ENCODE data around the gene TMEM45A.

TMEM45A gene

GRCh38 chr3:100482176-100482575, 10.2 kb upstream of the TMEM45A start:
- Histone ChIP-seq H3K9me3 (ENCODE audit: insufficient read depth, low read length) (no peaks in the 10 kb centered on the region), H3K27ac (ENCODE audit: low read depth, low read length) (no peak overlapping the region), H3K4me3 (ENCODE audit: insufficient read depth, low read length, poor library complexity, severe bottlenecking) (no peak overlapping the region), H3K9ac (ENCODE audit: low read length) (no peak overlapping the region), H3K36me3 (ENCODE audit: low read length) (no peaks in the 10 kb centered on the region), H2AFZ (ENCODE audit: low read depth, low read length, severe bottlenecking) (no peak overlapping the region), H3K4me2 (ENCODE audit: low read depth, low read length, poor library complexity, severe bottlenecking) (no peak overlapping the region), H3K27me3 (ENCODE audit: low read length) (no peaks in the 10 kb centered on the region), H3K79me2 (ENCODE audit: insufficient read depth, low read length) (no peaks in the 10 kb centered on the region), H3F3A (ENCODE audit: insufficient read depth) (no peaks in the 10 kb centered on the region), H4K20me1 (ENCODE audit: low read depth, low read length) (no peaks in the 10 kb centered on the region), H3K9me2 (replicated peaks; ENCODE audit: insufficient read depth, low read length) (no peaks in the 10 kb centered on the region)
- no peak for TF ChIP-seq EZH2phosphoT487 (conservative IDR thresholded peaks at IDR 0.05; ENCODE audit: low read length)
- no peak for TF ChIP-seq CTCF (IDR thresholded peaks at IDR 0.05; ENCODE audit: insufficient read depth, low read length, poor library complexity, severe bottlenecking)

GRCh38 chr3:100483529-100483928, 8.9 kb upstream of the TMEM45A start:
- TF ChIP-seq CTCF (IDR thresholded peaks at IDR 0.05; ENCODE audit: insufficient read depth, low read length, poor library complexity, severe bottlenecking), result no peak
- TF ChIP-seq EZH2phosphoT487 (conservative IDR thresholded peaks at IDR 0.05; ENCODE audit: low read length), result no peak
- Histone ChIP-seq H4K20me1 (ENCODE audit: low read depth, low read length) (no peaks in the 10 kb centered on the region), H3F3A (ENCODE audit: insufficient read depth) (no peaks in the 10 kb centered on the region), H3K27ac (ENCODE audit: low read depth, low read length) (no peak overlapping the region), H3K79me2 (ENCODE audit: insufficient read depth, low read length) (no peaks in the 10 kb centered on the region), H3K9me3 (ENCODE audit: insufficient read depth, low read length) (no peaks in the 10 kb centered on the region), H3K4me2 (ENCODE audit: low read depth, low read length, poor library complexity, severe bottlenecking) (no peak overlapping the region), H3K4me3 (ENCODE audit: insufficient read depth, low read length, poor library complexity, severe bottlenecking) (no peak overlapping the region), H2AFZ (ENCODE audit: low read depth, low read length, severe bottlenecking) (no peak overlapping the region), H3K36me3 (ENCODE audit: low read length) (no peaks in the 10 kb centered on the region), H3K27me3 (ENCODE audit: low read length) (no peaks in the 10 kb centered on the region), H3K9me2 (replicated peaks; ENCODE audit: insufficient read depth, low read length) (no peaks in the 10 kb centered on the region), H3K9ac (ENCODE audit: low read length) (no peak overlapping the region)

GRCh38 chr3:100486808-100487207, 5.6 kb upstream of the TMEM45A start:
- Histone ChIP-seq H4K20me1 (ENCODE audit: low read depth, low read length) (no peaks in the 10 kb centered on the region), H3K9me2 (replicated peaks; ENCODE audit: insufficient read depth, low read length) (no peaks in the 10 kb centered on the region), H3K4me3 (ENCODE audit: insufficient read depth, low read length, poor library complexity, severe bottlenecking) (no peak overlapping the region), H3K27me3 (ENCODE audit: low read length) (no peaks in the 10 kb centered on the region), H3K4me2 (ENCODE audit: low read depth, low read length, poor library complexity, severe bottlenecking) (no peak overlapping the region), H3K36me3 (ENCODE audit: low read length) (no peaks in the 10 kb centered on the region), H3F3A (ENCODE audit: insufficient read depth) (no peaks in the 10 kb centered on the region), H3K9me3 (ENCODE audit: insufficient read depth, low read length) (no peaks in the 10 kb centered on the region), H3K27ac (ENCODE audit: low read depth, low read length) (no peak overlapping the region), H3K79me2 (ENCODE audit: insufficient read depth, low read length) (no peaks in the 10 kb centered on the region), H2AFZ (ENCODE audit: low read depth, low read length, severe bottlenecking) (no peak overlapping the region), H3K9ac (ENCODE audit: low read length) (no peak overlapping the region)
- TF ChIP-seq CTCF (IDR thresholded peaks at IDR 0.05; ENCODE audit: insufficient read depth, low read length, poor library complexity, severe bottlenecking), result no peak
- TF ChIP-seq EZH2phosphoT487 (conservative IDR thresholded peaks at IDR 0.05; ENCODE audit: low read length), result no peak

Measured in SU-DHL-6 (cell line).